Body of pancreas (tissue), 4 donors: ENCODE data around the gene COA8. TPM values are rescaled to one million over a fixed set of nuclear protein-coding genes. Genes with fewer than 3 reads are reported as not detected.

Source experiments
- ATAC-seq: fragments of 150-250 bp; one replicate; pipeline ENCODE4 v1.9.1; 2016
- DNase-seq, 4 donors: peaks; one replicate each; pipeline ENCODE4 v3.0.0-alpha.2; 2019
- H3K27ac ChIP-seq, 4 donors: fragments of 200-600 bp; sonication (generic); 1 replicate in 3 of 4; 2 replicates in 1 of 4; pipeline versions ENCODE4 v1.5.1 to v1.6.1; 2016 to 2019; ENCODE audit warnings: mild to moderate bottlenecking in 1 of 4, mixed read lengths in 1 of 4, moderate library complexity in 1 of 4
- H3K27me3 ChIP-seq, 2 donors: fragments of 200-600 bp; sonication (generic); one replicate each; pipeline ENCODE4 v1.6.0; 2016; ENCODE audit warnings: mild to moderate bottlenecking in 1 of 2
- H3K36me3 ChIP-seq, 2 donors: fragments of 200-600 bp; sonication (generic); replicated peaks in 1 of 2; 2 replicates each; pipeline ENCODE4 v1.5.1; 2016; ENCODE audit warnings: low read depth in 2 of 2; ENCODE audit not compliant: insufficient read depth in 1 of 2
- H3K4me1 ChIP-seq: fragments of 200-600 bp; sonication (generic); one replicate; pipeline ENCODE4 v1.6.0; 2016
- H3K4me3 ChIP-seq, 2 donors: fragments of 200-600 bp; sonication (generic); 1 replicate in 1 of 2; 2 replicates in 1 of 2; pipeline ENCODE4 v1.5.1; 2016 to 2019
- H3K9me3 ChIP-seq, 3 donors: fragments of 200-600 bp; sonication (generic); 1 replicate in 2 of 3; 2 replicates in 1 of 3; pipeline ENCODE4 v1.5.1; 2016
- CTCF ChIP-seq, 7 experiments: fragments of 450-650 bp in 4 of 7; fragments of 200-600 bp in 3 of 7; sonication (generic) in 3 of 7; IDR thresholded peaks; one replicate each; pipeline ENCODE4 v1.5.1; 2016 to 2019; ENCODE audit warnings: antibody characterized with exemption in 7 of 7
- POLR2A ChIP-seq, 3 donors: fragments of 450-650 bp; IDR thresholded peaks; one replicate each; pipeline ENCODE4 v1.6.1; 2016; ENCODE audit warnings: antibody characterized with exemption in 3 of 3, mild to moderate bottlenecking in 2 of 3
- WGBS, 2 donors: methylation state at CpG; one replicate each; pipeline ENCODE4 v1.1.5; 2017; 5-methylcytosine and 5-hydroxymethylcytosine counted together
- intact Hi-C: fragments of 100-400 bp; cut with DNase I; formaldehyde crosslinking; loops from one replicate; pipeline ENCODE4 v1.15.1; 2023
- small RNA-seq: library from RNA; depleted of rRNA; stranded (forward); fragments of <200 nt; gene quantifications from one replicate; pipeline ENCODE3, GENCODE V24; 2016
- total RNA-seq, 2 donors: library from RNA; depleted of rRNA; stranded (reverse); fragments of >200 nt; gene quantifications; one replicate each; pipeline ENCODE4 v1.1.0, GENCODE V29; 2016

COA8 gene
- total RNA-seq, 2 donors from 2014 or later = 15.2 to 32.2 TPM

GRCh38 chr14:103633391-103633790 lies 70.6 kb downstream of the COA8 start:
- H3K36me3 ChIP-seq = no peaks in the 10 kb centered on the region
- ATAC-seq (no peak), DNase-seq (no peak)
- WGBS, 2 donors = 53 to 59% methylated on average over 1 of the region's 1 CpG
- peaks cover 36% of the 10 kb centered on the region for H3K4me1 ChIP-seq
- no peaks in the 10 kb centered on the region for H3K9me3 ChIP-seq
- H3K27me3 ChIP-seq = no peaks in the 10 kb centered on the region
- no peak overlapping the region for H3K4me3 ChIP-seq
- intact Hi-C loops = no loop called here
- H3K27ac ChIP-seq = no peak overlapping the region
- no peak for TF ChIP-seq CTCF (IDR thresholded peaks at IDR 0.05)
- no peak for TF ChIP-seq POLR2A (IDR thresholded peaks at IDR 0.05)

- Histone ChIP-seq H3K4me3 (no peak overlapping the region), H3K9me3 (no peaks in the 10 kb centered on the region), H3K4me1 (peaks cover 35% of the 10 kb centered on the region), H3K27ac (no peak overlapping the region), H3K36me3 (no peaks in the 10 kb centered on the region), H3K27me3 (no peaks in the 10 kb centered on the region)
- ATAC-seq (no peak), DNase-seq (no peak)
- TF ChIP-seq POLR2A (IDR thresholded peaks at IDR 0.05) = no peak
- TF ChIP-seq CTCF (IDR thresholded peaks at IDR 0.05) = no peak
- 86% methylated on average over 4 of the region's 4 CpGs for WGBS, 2 donors
- intact Hi-C loops = no loop called here
Observed at GRCh38 chr14:103634156-103634555, 71.4 kb downstream of the COA8 start.

GRCh38 chr14:103638594-103638993 lies 75.8 kb downstream of the COA8 start:
- ATAC-seq (no peak), DNase-seq (no peak)
- no peaks in the 10 kb centered on the region for H3K36me3 ChIP-seq
- intact Hi-C loops = no loop called here
- peaks cover 16% of the 10 kb centered on the region for H3K4me1 ChIP-seq
- no peaks in the 10 kb centered on the region for H3K9me3 ChIP-seq
- 88 to 89% methylated on average over 3 of the region's 3 CpGs for WGBS, 2 donors
- H3K4me3 ChIP-seq = no peak overlapping the region
- no peaks in the 10 kb centered on the region for H3K27me3 ChIP-seq
- no peak for TF ChIP-seq CTCF (IDR thresholded peaks at IDR 0.05)
- TF ChIP-seq POLR2A (IDR thresholded peaks at IDR 0.05) = no peak
- no peak overlapping the region for H3K27ac ChIP-seq

Small RNA genes lying within 50 kb of the gene (small RNA-seq; reads per million reads assigned to genes)
- not detected for gene RNU4-68P
- gene RNU7-160P = not detected

Other genes with a start within 250 kb of the COA8 start
- gene EIF5, start 228.7 kb upstream of the COA8 start, total RNA-seq = 100 to 1,000 TPM in 1 of 2 donors, 10 to 100 TPM in 1; 85.6 to 234 TPM
- gene MARK3, start 177.5 kb upstream of the COA8 start, total RNA-seq = 100 to 1,000 TPM in 1 of 2 donors, 10 to 100 TPM in 1; 87.2 to 147 TPM
- gene CKB, start 40.1 kb upstream of the COA8 start, total RNA-seq = 100 to 1,000 TPM in 1 of 2 donors, 10 to 100 TPM in 1; 92.1 to 146 TPM
- 10 to 100 TPM in 1 of 2 donors, 1 to 10 TPM in 1; 7.9 to 10.4 TPM for gene TRMT61A, start 33.8 kb upstream of the COA8 start, total RNA-seq
- gene BAG5, start 303 bp upstream of the COA8 start, total RNA-seq = 10 to 100 TPM in 1 of 2 donors, 1 to 10 TPM in 1; 9.9 to 11.9 TPM
- 100 to 1,000 TPM; 199 to 292 TPM for gene KLC1, start 66.3 kb downstream of the COA8 start, total RNA-seq
- gene XRCC3, start 152.5 kb downstream of the COA8 start, total RNA-seq = 1 to 10 TPM; 3.9 to 5.6 TPM
- 10 to 100 TPM; 32.9 to 82.4 TPM for gene ZFYVE21, start 152.8 kb downstream of the COA8 start, total RNA-seq